K562 (cell line): ENCODE data around the gene CBFA2T3. TPM values are rescaled to one million over a fixed set of nuclear protein-coding genes. Genes with fewer than 3 reads are reported as not detected.
A peak's percentile ranks its signal among the peaks of the same experiment; 100 is the strongest.

Source experiments
- ATAC-seq: fragments of 200-7000 bp; cut with Tn5 transposase; 3 replicates; pipeline ENCODE4 v1.9.1; 2020; ENCODE audit warnings: moderate library complexity
- BruUV-seq: library from RNA; stranded (reverse); fragments of 400-500 nt; replicated peaks from 2 replicates; lab custom pipeline; 2021; lab: Mats Ljungman, UMichigan
- CTCF ChIA-PET: fragments of 300-600 bp; formaldehyde crosslinking; extraction: SDS; loops from one replicate; lab custom pipeline; 2021; ENCODE audit warnings: low intra/inter-chr PET ratio; lab: Yijun Ruan, JAX
- POLR2A ChIA-PET: fragments of 300-600, 350-650 bp; sonication (Branson Sonifier 250); formaldehyde crosslinking; extraction: SDS; loops from one replicate; lab custom pipeline; 2021; ENCODE audit warnings: antibody characterized with exemption, inconsistent platforms; lab: Yijun Ruan, JAX
- DNase-seq, 4 experiments: peaks; one replicate each; pipeline versions ENCODE4 v3.0.0 to v3.0.0-alpha.2; 2011 to 2018; ENCODE audit warnings: low spot score in 3 of 4, mixed read lengths in 3 of 4; ENCODE audit errors: extremely low read depth in 1 of 4
- FAIRE-seq: peaks from 2 replicates; lab custom pipeline; 2011; peaks lifted over from hg19 to GRCh38; lab: Jason Lieb, UNC
- H2AFZ ChIP-seq: 2 replicates; pipeline ENCODE4 v1.6.0; 2011; ENCODE audit warnings: low read depth, low read length, control low read depth, inconsistent platforms
- H3K27ac ChIP-seq: fragments of 200-600 bp; 3 replicates; pipeline ENCODE4 v1.8.0; 2011; ENCODE audit warnings: low read depth, mild to moderate bottlenecking, control low read depth, inconsistent platforms, low read length, moderate library complexity, mixed read lengths; ENCODE audit errors: extremely low read depth
- H3K27me3 ChIP-seq, 2 experiments: fragments of 300-600 bp in 1 of 2; 2 replicates in 1 of 2; 3 replicates in 1 of 2; pipeline versions ENCODE4 v1.6.0 to v1.8.0; 2011; ENCODE audit warnings: inconsistent platforms in 2 of 2, low read length in 2 of 2, mild to moderate bottlenecking in 1 of 2, mixed read lengths in 1 of 2, moderate library complexity in 1 of 2; ENCODE audit not compliant: control insufficient read depth in 2 of 2, insufficient read depth in 2 of 2
- H3K36me3 ChIP-seq: fragments of 300-600 bp; 3 replicates; pipeline ENCODE4 v1.8.0; 2011; ENCODE audit warnings: mild to moderate bottlenecking, low read length, inconsistent platforms; ENCODE audit not compliant: control insufficient read depth, insufficient read depth
- H3K4me1 ChIP-seq, 2 experiments: fragments of 200-600 bp in 1 of 2; replicated peaks in 1 of 2; 2 replicates in 1 of 2; 3 replicates in 1 of 2; pipeline versions ENCODE4 v1.5.1 to v1.8.0; 2011; ENCODE audit warnings: inconsistent platforms in 2 of 2, low read length in 2 of 2, mild to moderate bottlenecking in 1 of 2, mixed read lengths in 1 of 2, moderate library complexity in 1 of 2; ENCODE audit not compliant: control insufficient read depth in 2 of 2, insufficient read depth in 2 of 2
- H3K4me2 ChIP-seq: 2 replicates; pipeline ENCODE4 v1.6.1; 2011; ENCODE audit warnings: low read length, control low read depth, inconsistent platforms, mixed read lengths; ENCODE audit not compliant: insufficient read depth
- H3K4me3 ChIP-seq: fragments of 200-600 bp; sonication (generic), shearing (Covaris generic); 2 replicates; pipeline ENCODE4 v1.5.1; 2016; ENCODE audit warnings: control low read depth, inconsistent platforms
- H3K79me2 ChIP-seq: fragments of 200-600 bp; 3 replicates; pipeline ENCODE4 v1.8.0; 2011; ENCODE audit warnings: low read length, inconsistent platforms; ENCODE audit not compliant: control insufficient read depth, insufficient read depth
- H3K9ac ChIP-seq, 2 experiments: 2 replicates each; pipeline versions ENCODE4 v1.6.0 to v1.6.1; 2011; ENCODE audit warnings: low read depth in 2 of 2, low read length in 2 of 2, control low read depth in 1 of 2, inconsistent platforms in 1 of 2, mild to moderate bottlenecking in 1 of 2, mixed read lengths in 1 of 2; ENCODE audit not compliant: insufficient read depth in 1 of 2
- H3K9me1 ChIP-seq: one replicate; pipeline ENCODE4 v1.6.0; 2011; ENCODE audit warnings: inconsistent platforms, mild to moderate bottlenecking, low read length, moderate library complexity; ENCODE audit not compliant: control insufficient read depth, insufficient read depth
- H3K9me3 ChIP-seq: replicated peaks from 2 replicates; pipeline ENCODE4 v1.5.1; 2011; ENCODE audit warnings: low read depth, low read length, inconsistent platforms; ENCODE audit not compliant: control insufficient read depth, insufficient read depth
- H4K20me1 ChIP-seq: replicated peaks from 2 replicates; pipeline ENCODE4 v1.6.1; 2011; ENCODE audit warnings: low read length, inconsistent platforms, mixed read lengths; ENCODE audit not compliant: control insufficient read depth, insufficient read depth
- C11orf30 ChIP-seq: fragments of 450-650 bp; IDR thresholded peaks from 2 replicates; pipeline ENCODE4 v1.6.1; 2016; ENCODE audit warnings: low read depth, mild to moderate bottlenecking
- NCOA6 ChIP-seq: fragments of 450-650 bp; IDR thresholded peaks from 2 replicates; pipeline ENCODE4 v1.6.1; 2017; ENCODE audit warnings: mild to moderate bottlenecking
- PHF21A ChIP-seq: fragments of 450-650 bp; IDR thresholded peaks from 2 replicates; pipeline ENCODE4 v1.6.1; 2017; ENCODE audit warnings: low read depth, borderline replicate concordance
- STAT6 ChIP-seq: sonication (generic); formaldehyde crosslinking; IDR thresholded peaks from 2 replicates; pipeline ENCODE4 v1.8.1; 2023; ENCODE audit warnings: mild to moderate bottlenecking, missing genetic modification reagents
- TCFL5 ChIP-seq: fragments of 250-450 bp; sonication (Bioruptor Pico); conservative IDR thresholded peaks from 2 replicates; pipeline ENCODE4 v1.6.1; 2021; ENCODE audit warnings: mild to moderate bottlenecking, moderate library complexity, matching md5 sums
- THAP12 ChIP-seq: fragments of 250-450 bp; sonication (Bioruptor Pico); IDR thresholded peaks from 2 replicates; pipeline ENCODE4 v1.9.0; 2021; ENCODE audit warnings: mild to moderate bottlenecking, inconsistent platforms
- ZKSCAN3 ChIP-seq: fragments of 250-450 bp; sonication (Bioruptor Pico); IDR thresholded peaks from 2 replicates; pipeline ENCODE4 v1.4.0; 2020
- ZNF175 ChIP-seq: fragments of 200-800 bp; sonication (Bioruptor generic); IDR thresholded peaks from 2 replicates; pipeline ENCODE4 v1.6.1; 2016; ENCODE audit warnings: low read depth, mild to moderate bottlenecking, missing genetic modification characterization, missing compliant biosample characterization
- ZNF696 ChIP-seq: fragments of 250-450 bp; sonication (Bioruptor Pico); conservative IDR thresholded peaks from 2 replicates; pipeline ENCODE4 v1.4.0; 2020; ENCODE audit warnings: mild to moderate bottlenecking, moderate library complexity
- ZNF780A ChIP-seq: fragments of 250-450 bp; sonication (Bioruptor Pico); IDR thresholded peaks from 2 replicates; pipeline ENCODE4 v1.5.0; 2021; ENCODE audit warnings: mild to moderate bottlenecking
- WGBS: fragments of 100-300 bp; shearing (Covaris generic); methylation state at CpG from one replicate; pipeline ENCODE4 v1.1.6; 2016; ENCODE audit warnings: low coverage, mixed read lengths; ENCODE audit not compliant: insufficient coverage; ENCODE audit errors: missing lambda C conversion rate; 5-methylcytosine and 5-hydroxymethylcytosine counted together
- in situ Hi-C: fragments of 300-500 bp; cut with MboI; formaldehyde crosslinking; loops from 4 replicates; pipeline ENCODE4 v1.15.0; 2018; ENCODE audit warnings: inconsistent platforms, mixed read lengths
- intact Hi-C: fragments of 100-400 bp; cut with micrococcal nuclease; formaldehyde crosslinking; loops from 2 replicates; pipeline ENCODE4 v1.14.2; 2022
- polyA plus RNA-seq, 8 experiments: library from polyadenylated mRNA; depleted of rRNA in 4 of 8; stranded (reverse) in 5 of 8; unstranded in 3 of 8; fragments of >200 nt; fragmentation: Nextera tagmentation in 2 of 8; fragmentation: Illumina TruSeq in 1 of 8; extraction: Ambion mirVana in 2 of 8; extraction: Trizol in 1 of 8; gene quantifications; 2 replicates each; pipeline versions ENCODE4 v1.2.1 to v1.2.3, GENCODE V29; 2011 to 2014; ENCODE audit warnings: inconsistent platforms in 1 of 8, missing spikeins in 1 of 8
- total RNA-seq, 7 experiments: library from RNA; depleted of rRNA in 6 of 7; stranded (reverse); fragments of >200 nt in 6 of 7; fragmentation: Illumina TruSeq in 2 of 7; extraction: Trizol in 2 of 7; gene quantifications; 2 replicates each; pipeline versions ENCODE4 v1.2.1 to v1.2.3, GENCODE V29; 2011 to 2021; ENCODE audit warnings: low replicate concordance in 1 of 7
- TF ChIP-seq, protein P1 (sequence below): fragments of 450-650 bp; formaldehyde crosslinking; IDR thresholded peaks from 2 replicates; pipeline ENCODE4 v1.4.0; 2020; ENCODE audit warnings: mild to moderate bottlenecking, moderate library complexity

CBFA2T3 gene
- total and polyA plus RNA-seq, 9 of the 15 experiments (the other 6 are each of a cell fraction or from before 2014, with no cell fraction given), result 2.3 to 145 (median 6.7) TPM

- Histone ChIP-seq H3K9ac (peak overlapping the region; percentile 46 to 83; a peak in 3 of 4 replicates), H3K4me1 (peaks cover 53 to 74% of the 10 kb centered on the region in 2 experiments), H3K4me3 (no peak overlapping the region), H2AFZ (peak overlapping the region; percentile 79), H3K9me3 (peaks cover 21% of the 10 kb centered on the region), H3K27me3 (no peaks in the 10 kb centered on the region), H3K27ac (peak overlapping the region; percentile 62), H4K20me1 (no peaks in the 10 kb centered on the region), H3K36me3 (no peaks in the 10 kb centered on the region), H3K79me2 (peaks cover 8% of the 10 kb centered on the region; the same call in 2 of the 3 replicates), H3K4me2 (peak overlapping the region; percentile 4; the same call in 1 of the 2 replicates), H3K9me1 (peaks cover 4% of the 10 kb centered on the region)
- ATAC-seq (no peak), FAIRE-seq (peak; percentile 83), DNase-seq (no peak)
- in situ Hi-C loops (no loop called here), intact Hi-C loops (loop anchor here (5.0 kb wide), 1 partner anchor 98 kb away; the partner anchor contains the start of gene ACSF3)
- WGBS, result 48% methylated on average over 12 of the region's 12 CpGs
- POLR2A ChIA-PET, result interaction anchor here (0.6 to 0.9 kb wide), 2 partner anchors 55 to 133 kb away, joined by 3 read pairs; no protein-coding TSS in a partner anchor
- CTCF ChIA-PET, result no interaction called here
- no TSS peak for BruUV-seq
- no peak for TF ChIP-seq THAP12 (CRISPR knock-in tag)
- no peak for TF ChIP-seq ZKSCAN3 (CRISPR knock-in tag)
- TF ChIP-seq NCOA6, result no peak
- no peak for TF ChIP-seq PHF21A
- no peak for TF ChIP-seq ZNF696 (CRISPR knock-in tag)
- no peak for TF ChIP-seq TCFL5 (CRISPR knock-in tag)
- TF ChIP-seq ZNF780A, result no peak
- TF ChIP-seq ZNF175 (CRISPR knock-in tag), result no peak
- no peak for TF ChIP-seq STAT6 (CRISPR knock-in tag)
- TF ChIP-seq, protein P1, sequence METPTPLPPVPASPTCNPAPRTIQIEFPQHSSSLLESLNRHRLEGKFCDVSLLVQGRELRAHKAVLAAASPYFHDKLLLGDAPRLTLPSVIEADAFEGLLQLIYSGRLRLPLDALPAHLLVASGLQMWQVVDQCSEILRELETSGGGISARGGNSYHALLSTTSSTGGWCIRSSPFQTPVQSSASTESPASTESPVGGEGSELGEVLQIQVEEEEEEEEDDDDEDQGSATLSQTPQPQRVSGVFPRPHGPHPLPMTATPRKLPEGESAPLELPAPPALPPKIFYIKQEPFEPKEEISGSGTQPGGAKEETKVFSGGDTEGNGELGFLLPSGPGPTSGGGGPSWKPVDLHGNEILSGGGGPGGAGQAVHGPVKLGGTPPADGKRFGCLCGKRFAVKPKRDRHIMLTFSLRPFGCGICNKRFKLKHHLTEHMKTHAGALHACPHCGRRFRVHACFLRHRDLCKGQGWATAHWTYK (CRISPR knock-in tag), result no peak
- no peak for TF ChIP-seq C11orf30
Observed at GRCh38 chr16:88994695-88995094, 17.7 kb upstream of the CBFA2T3 start.
